ENCODE measurements around the gene CXCR5.

CXCR5 gene

GRCh38 chr11:118922745-118923627 is 39.3 kb downstream of the CXCR5 start:
- TF ChIP-seq CTCF (IDR thresholded peaks at IDR 0.05; ENCODE audit: control insufficient read depth, extremely low read depth, insufficient read depth), result no peak
- no peak for DNase-seq (ENCODE audit: low read depth)
- H3K4me3 ChIP-seq (ENCODE audit: low read depth, low read length), result peak overlapping the region; percentile 99

GRCh38 chr11:118923721-118924587 is 40.3 kb downstream of the CXCR5 start:
- peak overlapping the region; percentile 99 for H3K4me3 ChIP-seq (ENCODE audit: low read depth, low read length)
- no peak for TF ChIP-seq CTCF (IDR thresholded peaks at IDR 0.05; ENCODE audit: control insufficient read depth, extremely low read depth, insufficient read depth)
- no peak for DNase-seq (ENCODE audit: low read depth)

GRCh38 chr11:118924591-118925585 is 41.2 kb downstream of the CXCR5 start:
- TF ChIP-seq CTCF (IDR thresholded peaks at IDR 0.05; ENCODE audit: control insufficient read depth, extremely low read depth, insufficient read depth), result no peak
- peak overlapping the region; percentile 99 for H3K4me3 ChIP-seq (ENCODE audit: low read depth, low read length)
- no peak for DNase-seq (ENCODE audit: low read depth)

- no peak for DNase-seq (ENCODE audit: low read depth)
- no peak for TF ChIP-seq CTCF (IDR thresholded peaks at IDR 0.05; ENCODE audit: control insufficient read depth, extremely low read depth, insufficient read depth)
- H3K4me3 ChIP-seq (ENCODE audit: low read depth, low read length), result peak overlapping the region; percentile 75
Observed at GRCh38 chr11:118927554-118928100, 43.9 kb downstream of the CXCR5 start.

- H3K4me3 ChIP-seq (ENCODE audit: low read depth, low read length), result peak overlapping the region; percentile 75
- TF ChIP-seq CTCF (IDR thresholded peaks at IDR 0.05; ENCODE audit: control insufficient read depth, extremely low read depth, insufficient read depth), result peak; percentile 84
- DNase-seq (ENCODE audit: low read depth), result peak; percentile 96
Observed at GRCh38 chr11:118928101-118928869, 44.6 kb downstream of the CXCR5 start.
